HepG2 (cell line): ENCODE results near the gene TSC22D4. TPM values are rescaled to one million over a fixed set of nuclear protein-coding genes. Genes with fewer than 3 reads are reported as not detected.

Source experiments
- CENPBD1 ChIP-seq: sonication (generic); formaldehyde crosslinking; IDR thresholded peaks from 2 replicates; pipeline ENCODE4 v1.8.0; 2022; ENCODE audit warnings: missing genetic modification reagents, low read depth, mild to moderate bottlenecking, borderline replicate concordance
- FOSL1 ChIP-seq: sonication (generic); formaldehyde crosslinking; IDR thresholded peaks from 2 replicates; pipeline ENCODE4 v1.9.0; 2021; ENCODE audit warnings: missing genetic modification reagents, borderline replicate concordance
- HIC2 ChIP-seq: sonication (generic); formaldehyde crosslinking; IDR thresholded peaks from 2 replicates; pipeline ENCODE4 v1.9.0; 2022; ENCODE audit warnings: low read depth, missing genetic modification reagents
- KIAA2018 ChIP-seq: sonication (generic); formaldehyde crosslinking; IDR thresholded peaks from 2 replicates; pipeline ENCODE4 v1.5.0; 2020; ENCODE audit warnings: mild to moderate bottlenecking, missing genetic modification reagents, borderline replicate concordance
- MTF1 ChIP-seq: sonication (generic); formaldehyde crosslinking; IDR thresholded peaks from 2 replicates; pipeline ENCODE4 v1.5.0; 2020; ENCODE audit warnings: missing genetic modification reagents
- MXI1 ChIP-seq: IDR thresholded peaks from 3 replicates; pipeline ENCODE4 v1.6.1; 2012; ENCODE audit warnings: low read depth, low read length, inconsistent platforms, borderline replicate concordance
- XBP1 ChIP-seq: sonication (generic); formaldehyde crosslinking; IDR thresholded peaks from 2 replicates; pipeline ENCODE4 v1.5.0; 2020; ENCODE audit warnings: missing genetic modification reagents
- XRCC5 ChIP-seq: fragments of 200-400 bp; formaldehyde crosslinking; optimal IDR thresholded peaks from 2 replicates; pipeline ENCODE3; 2017; ENCODE audit warnings: mild to moderate bottlenecking, low read length
- ZNF230 ChIP-seq: sonication (generic); formaldehyde crosslinking; IDR thresholded peaks from 2 replicates; pipeline ENCODE4 v1.4.0; 2020; ENCODE audit warnings: mild to moderate bottlenecking, missing genetic modification reagents
- ZNF234 ChIP-seq: sonication (generic); formaldehyde crosslinking; conservative IDR thresholded peaks from 2 replicates; pipeline ENCODE4 v1.5.1; 2020; ENCODE audit warnings: mild to moderate bottlenecking, missing genetic modification reagents
- ZNF274 ChIP-seq: sonication (generic); formaldehyde crosslinking; IDR thresholded peaks from 2 replicates; pipeline ENCODE4 v1.5.1; 2020; ENCODE audit warnings: mild to moderate bottlenecking, missing genetic modification reagents
- ZNF317 ChIP-seq: sonication (generic); formaldehyde crosslinking; IDR thresholded peaks from 2 replicates; pipeline ENCODE4 v1.5.0; 2020; ENCODE audit warnings: mild to moderate bottlenecking, missing genetic modification reagents
- ZNF574 ChIP-seq: sonication (generic); formaldehyde crosslinking; IDR thresholded peaks from 2 replicates; pipeline ENCODE4 v1.4.0; 2020; ENCODE audit warnings: missing genetic modification reagents
- ZNF777 ChIP-seq: sonication (generic); formaldehyde crosslinking; IDR thresholded peaks from 2 replicates; pipeline ENCODE4 v1.4.0; 2020; ENCODE audit warnings: missing genetic modification reagents
- polyA plus RNA-seq, 8 experiments: library from polyadenylated mRNA; depleted of rRNA in 3 of 8; stranded (reverse) in 7 of 8; unstranded in 1 of 8; fragments of >200 nt; fragmentation: Illumina TruSeq in 4 of 8; extraction: Trizol in 4 of 8; gene quantifications; 2 replicates each; pipeline versions ENCODE4 v1.2.1 to v1.2.3, GENCODE V29; 2011 to 2016; ENCODE audit warnings: low read depth in 4 of 8, missing spikeins in 1 of 8, mixed read lengths in 1 of 8; ENCODE audit not compliant: insufficient read depth in 1 of 8
- total RNA-seq, 5 experiments: library from RNA; depleted of rRNA; stranded (reverse); fragments of >200 nt; fragmentation: Illumina TruSeq; extraction: Trizol; gene quantifications; 2 replicates each; pipeline ENCODE4 v1.2.3, GENCODE V29; 2016; ENCODE audit warnings: low read depth in 1 of 5

The TSC22D4 gene
- total and polyA plus RNA-seq, 2 of the 13 experiments (the other 11 are each of a cell fraction or from before 2014, with no cell fraction given): 7.7 to 8.7 TPM

- no peak for TF ChIP-seq KIAA2018 (CRISPR knock-in tag)
- TF ChIP-seq ZNF230: peak; percentile 41; the same call in 1 of the 2 replicates
- TF ChIP-seq ZNF574 (CRISPR knock-in tag): peak; percentile 10
- TF ChIP-seq FOSL1: 0 out of 2 replicates have a peak, but pooled peaks have one; percentile 10
- TF ChIP-seq MXI1: no peak; the same call in 2 of the 3 replicates
- TF ChIP-seq ZNF274: no peak; the same call in 1 of the 2 replicates
- TF ChIP-seq CENPBD1 (CRISPR knock-in tag): no peak
- no peak for TF ChIP-seq ZNF234 (CRISPR knock-in tag)
- TF ChIP-seq XRCC5: peak; percentile 65
- 0 out of 2 replicates have a peak, but pooled peaks have one; percentile 57 for TF ChIP-seq MTF1
- peak; percentile 75; the same call in 1 of the 2 replicates for TF ChIP-seq HIC2 (CRISPR knock-in tag)
- TF ChIP-seq XBP1 (CRISPR knock-in tag): peak; percentile 80; the same call in 1 of the 2 replicates
- peak; percentile 16; the same call in 1 of the 2 replicates for TF ChIP-seq ZNF777 (CRISPR knock-in tag)
- peak; percentile 72 for TF ChIP-seq ZNF317
Measured at GRCh38 chr7:100428199-100428966, 50.6 kb downstream of the TSC22D4 start, which contains the start of gene ZCWPW1 (continued).
